Astrocyte (in vitro differentiated cells and primary cell): ENCODE data around the gene HSPB7. TPM values are rescaled to one million over a fixed set of nuclear protein-coding genes. Genes with fewer than 3 reads are reported as not detected.

Source experiments
- DNase-seq: peaks from one replicate; pipeline ENCODE4 v3.0.0-alpha.2; 2010; ENCODE audit warnings: low read depth
- FAIRE-seq: peaks from 2 replicates; lab custom pipeline; 2011; peaks lifted over from hg19 to GRCh38; lab: Jason Lieb, UNC
- H2AFZ ChIP-seq: 2 replicates; pipeline ENCODE4 v1.6.0; 2012; ENCODE audit warnings: low read depth, low read length, inconsistent platforms
- H3K27ac ChIP-seq: 2 replicates; pipeline ENCODE4 v1.5.1; 2011; ENCODE audit warnings: low read depth, low read length, inconsistent platforms
- H3K27me3 ChIP-seq: 2 replicates; pipeline ENCODE4 v1.6.0; 2011; ENCODE audit warnings: low read length, inconsistent platforms; ENCODE audit not compliant: insufficient read depth
- H3K36me3 ChIP-seq: 2 replicates; pipeline ENCODE4 v1.5.1; 2011; ENCODE audit warnings: low read length, inconsistent platforms; ENCODE audit not compliant: insufficient read depth
- H3K4me1 ChIP-seq: 2 replicates; pipeline ENCODE4 v1.5.1; 2011; ENCODE audit warnings: low read length, inconsistent platforms; ENCODE audit not compliant: insufficient read depth
- H3K4me2 ChIP-seq: 2 replicates; pipeline ENCODE4 v1.6.0; 2012; ENCODE audit warnings: low read length, inconsistent platforms
- H3K4me3 ChIP-seq: 2 replicates; pipeline ENCODE4 v1.5.1; 2011; ENCODE audit warnings: low read depth, mild to moderate bottlenecking, low read length, inconsistent platforms; ENCODE audit not compliant: insufficient read depth
- H3K79me2 ChIP-seq: 2 replicates; pipeline ENCODE4 v1.6.0; 2012; ENCODE audit warnings: mild to moderate bottlenecking, low read length, inconsistent platforms; ENCODE audit not compliant: insufficient read depth
- H3K9ac ChIP-seq: 2 replicates; pipeline ENCODE4 v1.6.0; 2012; ENCODE audit warnings: mild to moderate bottlenecking, low read length, inconsistent platforms
- H3K9me3 ChIP-seq: 2 replicates; pipeline ENCODE4 v1.5.1; 2012; ENCODE audit warnings: low read depth, mild to moderate bottlenecking, low read length, inconsistent platforms; ENCODE audit not compliant: insufficient read depth
- H4K20me1 ChIP-seq: 2 replicates; pipeline ENCODE4 v1.6.0; 2012; ENCODE audit warnings: low read length, inconsistent platforms; ENCODE audit not compliant: insufficient read depth
- H3K27ac Mint-ChIP-seq: one replicate; pipeline ENCODE4 v1.8.0; 2021; ENCODE audit warnings: mild to moderate bottlenecking, mixed read lengths; ENCODE audit not compliant: unreplicated experiment
- H3K27me3 Mint-ChIP-seq: one replicate; pipeline ENCODE4 v1.8.0; 2021; ENCODE audit warnings: low read depth, mixed read lengths; ENCODE audit not compliant: unreplicated experiment
- H3K36me3 Mint-ChIP-seq: one replicate; pipeline ENCODE4 v1.8.0; 2021; ENCODE audit warnings: low read depth, mixed read lengths; ENCODE audit not compliant: unreplicated experiment
- H3K4me1 Mint-ChIP-seq: one replicate; pipeline ENCODE4 v1.8.0; 2021; ENCODE audit warnings: low read depth, mixed read lengths; ENCODE audit not compliant: unreplicated experiment
- H3K4me3 Mint-ChIP-seq: one replicate; pipeline ENCODE4 v1.8.0; 2021; ENCODE audit warnings: mild to moderate bottlenecking, moderate library complexity, mixed read lengths; ENCODE audit not compliant: unreplicated experiment
- H3K9me3 Mint-ChIP-seq: one replicate; pipeline ENCODE4 v1.8.0; 2021; ENCODE audit warnings: mild to moderate bottlenecking, mixed read lengths; ENCODE audit not compliant: unreplicated experiment
- EZH2 ChIP-seq: IDR thresholded peaks from 2 replicates; pipeline ENCODE4 v1.6.1; 2012; ENCODE audit warnings: mild to moderate bottlenecking, low read length, inconsistent platforms; ENCODE audit not compliant: insufficient read depth
- total RNA-seq: library from RNA; stranded (reverse); gene quantifications from 2 replicates; pipeline ENCODE4 v1.2.1, GENCODE V29; 2021
- TF ChIP-seq, protein P1 (sequence below): IDR thresholded peaks from 2 replicates; pipeline ENCODE4 v1.5.1; 2011; ENCODE audit warnings: low read depth, mild to moderate bottlenecking, inconsistent platforms, low read length, moderate library complexity; ENCODE audit not compliant: insufficient read depth

The HSPB7 gene
- total RNA-seq, 1 donor from 2014 or later, result 0.45 TPM

DNA sequence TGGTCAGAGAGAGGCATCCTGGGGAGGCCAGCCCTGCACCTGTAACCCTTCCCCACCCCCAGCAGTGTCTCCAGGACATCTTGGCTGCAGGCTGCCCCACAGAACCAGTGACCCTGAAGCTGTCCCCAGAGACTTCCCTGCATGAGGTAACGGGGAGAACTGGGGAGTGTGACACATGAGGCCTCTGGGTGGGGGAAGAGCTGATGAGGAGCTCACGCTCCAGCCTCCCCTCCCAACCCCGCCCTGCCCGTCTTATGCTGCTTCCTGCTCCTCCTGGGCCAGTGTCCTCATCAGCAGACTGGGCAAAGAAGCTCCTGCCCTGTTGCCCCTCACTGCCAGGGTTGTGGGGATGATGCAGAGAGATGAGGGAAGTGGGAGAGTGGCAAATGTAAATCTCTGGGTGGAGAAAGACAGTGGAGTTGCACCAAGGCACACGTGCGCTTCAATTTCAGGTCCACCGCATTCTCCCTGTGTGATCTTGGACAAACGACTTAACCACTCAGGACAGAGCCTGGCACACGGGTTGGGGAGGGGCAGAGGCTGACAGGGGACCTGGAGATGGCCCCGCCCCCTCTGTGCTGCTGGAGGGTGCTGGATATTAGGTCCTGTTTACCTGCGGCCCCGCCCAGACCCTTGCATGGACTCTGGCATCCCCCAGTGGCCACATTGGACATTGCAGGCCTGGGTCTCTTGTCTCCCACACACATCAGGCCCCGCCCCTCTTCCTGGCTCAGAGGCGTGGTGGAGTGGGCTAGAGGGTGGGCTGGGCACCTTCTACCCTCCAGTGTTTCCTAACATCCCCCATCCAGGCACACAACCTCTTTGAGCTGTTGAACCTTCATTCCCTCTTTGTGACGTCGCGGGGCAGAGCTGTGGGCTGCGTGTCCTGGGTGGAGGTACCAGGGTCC is 38.0 kb upstream of the HSPB7 start:
- FAIRE-seq (no peak), DNase-seq (peak; percentile 38)
- no peaks in the 10 kb centered on the region for H4K20me1 ChIP-seq
- H3K4me2 ChIP-seq, result no peak overlapping the region
- no peak overlapping the region for H3K27ac ChIP-seq
- Mint-ChIP-seq H3K27ac (no peak overlapping the region), H3K4me3 (no peak overlapping the region), H3K4me1 (no peaks in the 10 kb centered on the region), H3K9me3 (no peaks in the 10 kb centered on the region), H3K36me3 (peaks cover 2% of the 10 kb centered on the region), H3K27me3 (peaks cover 30% of the 10 kb centered on the region)
- H2AFZ ChIP-seq, result peak overlapping the region; percentile 5
- no peak overlapping the region for H3K9ac ChIP-seq
- no peaks in the 10 kb centered on the region for H3K79me2 ChIP-seq
- H3K4me1 ChIP-seq, result no peaks in the 10 kb centered on the region
- no peaks in the 10 kb centered on the region for H3K27me3 ChIP-seq
- no peak for TF ChIP-seq EZH2
- TF ChIP-seq, protein P1, sequence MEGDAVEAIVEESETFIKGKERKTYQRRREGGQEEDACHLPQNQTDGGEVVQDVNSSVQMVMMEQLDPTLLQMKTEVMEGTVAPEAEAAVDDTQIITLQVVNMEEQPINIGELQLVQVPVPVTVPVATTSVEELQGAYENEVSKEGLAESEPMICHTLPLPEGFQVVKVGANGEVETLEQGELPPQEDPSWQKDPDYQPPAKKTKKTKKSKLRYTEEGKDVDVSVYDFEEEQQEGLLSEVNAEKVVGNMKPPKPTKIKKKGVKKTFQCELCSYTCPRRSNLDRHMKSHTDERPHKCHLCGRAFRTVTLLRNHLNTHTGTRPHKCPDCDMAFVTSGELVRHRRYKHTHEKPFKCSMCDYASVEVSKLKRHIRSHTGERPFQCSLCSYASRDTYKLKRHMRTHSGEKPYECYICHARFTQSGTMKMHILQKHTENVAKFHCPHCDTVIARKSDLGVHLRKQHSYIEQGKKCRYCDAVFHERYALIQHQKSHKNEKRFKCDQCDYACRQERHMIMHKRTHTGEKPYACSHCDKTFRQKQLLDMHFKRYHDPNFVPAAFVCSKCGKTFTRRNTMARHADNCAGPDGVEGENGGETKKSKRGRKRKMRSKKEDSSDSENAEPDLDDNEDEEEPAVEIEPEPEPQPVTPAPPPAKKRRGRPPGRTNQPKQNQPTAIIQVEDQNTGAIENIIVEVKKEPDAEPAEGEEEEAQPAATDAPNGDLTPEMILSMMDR, result peak; percentile 71
- H3K36me3 ChIP-seq, result no peaks in the 10 kb centered on the region
- no peaks in the 10 kb centered on the region for H3K9me3 ChIP-seq
- H3K4me3 ChIP-seq, result no peak overlapping the region

- Histone ChIP-seq H3K9me3 (no peaks in the 10 kb centered on the region), H4K20me1 (no peaks in the 10 kb centered on the region), H3K27ac (no peak overlapping the region), H3K4me3 (no peak overlapping the region), H3K4me2 (no peak overlapping the region), H3K9ac (no peak overlapping the region), H3K36me3 (no peaks in the 10 kb centered on the region), H3K4me1 (no peaks in the 10 kb centered on the region), H3K79me2 (no peaks in the 10 kb centered on the region), H2AFZ (no peak overlapping the region), H3K27me3 (no peaks in the 10 kb centered on the region)
- TF ChIP-seq, protein P1, result no peak
- TF ChIP-seq EZH2, result no peak
- FAIRE-seq, result no peak
- no peak overlapping the region for H3K27ac Mint-ChIP-seq
- no peaks in the 10 kb centered on the region for H3K9me3 Mint-ChIP-seq
- H3K4me3 Mint-ChIP-seq, result no peak overlapping the region
- peaks cover 26% of the 10 kb centered on the region for H3K27me3 Mint-ChIP-seq
- H3K36me3 Mint-ChIP-seq, result no peaks in the 10 kb centered on the region
- no peaks in the 10 kb centered on the region for H3K4me1 Mint-ChIP-seq
- no peak for DNase-seq
These were observed 37.0 kb upstream of the HSPB7 start for GRCh38 chr1:16054598-16055540.
